OCI-LY1 (cell line): ENCODE data around the gene TTLL11.

Source experiments
- H2AFZ ChIP-seq: fragments of 200-600 bp; sonication (generic), shearing (Covaris generic); 2 replicates; pipeline ENCODE4 v1.6.0; 2014; ENCODE audit warnings: antibody characterized with exemption, mild to moderate bottlenecking, low read length
- H3F3A ChIP-seq: fragments of 200-600 bp; sonication (generic), shearing (Covaris generic); 2 replicates; pipeline ENCODE4 v1.6.0; 2014; ENCODE audit warnings: mild to moderate bottlenecking, antibody characterized with exemption, low read length, moderate library complexity; ENCODE audit not compliant: insufficient read depth
- H3K27ac ChIP-seq: fragments of 200-600 bp; sonication (generic); 2 replicates; pipeline ENCODE4 v1.5.1; 2014; ENCODE audit warnings: low read length, mixed run types, mild to moderate bottlenecking, low read depth; ENCODE audit not compliant: poor library complexity, severe bottlenecking
- H3K27me3 ChIP-seq: fragments of 200-600 bp; sonication (generic); 2 replicates; pipeline ENCODE4 v1.6.0; 2014; ENCODE audit warnings: antibody characterized with exemption, mild to moderate bottlenecking, low read length, moderate library complexity; ENCODE audit not compliant: insufficient read depth
- H3K36me3 ChIP-seq: fragments of 200-600 bp; sonication (generic); 2 replicates; pipeline ENCODE4 v1.6.1; 2014; ENCODE audit warnings: mild to moderate bottlenecking, antibody characterized with exemption, low read length, moderate library complexity, mixed read lengths; ENCODE audit not compliant: insufficient read depth
- H3K4me1 ChIP-seq: fragments of 200-600 bp; sonication (generic); 2 replicates; pipeline ENCODE4 v1.5.1; 2014; ENCODE audit warnings: mild to moderate bottlenecking, low read length, moderate library complexity; ENCODE audit not compliant: insufficient read depth, severe bottlenecking
- H3K4me2 ChIP-seq: fragments of 200-600 bp; sonication (generic), shearing (Covaris generic); 2 replicates; pipeline ENCODE4 v1.6.1; 2014; ENCODE audit warnings: low read length
- H3K4me3 ChIP-seq: fragments of 200-600 bp; sonication (generic); 2 replicates; pipeline ENCODE4 v1.5.1; 2014; ENCODE audit warnings: low read length, low read depth, mild to moderate bottlenecking, mixed read lengths; ENCODE audit not compliant: poor library complexity, severe bottlenecking
- H3K79me2 ChIP-seq: fragments of 200-600 bp; shearing (Covaris generic); 2 replicates; pipeline ENCODE4 v1.6.1; 2016; ENCODE audit warnings: mixed run types, low read length, mixed read lengths; ENCODE audit not compliant: insufficient read depth
- H3K9ac ChIP-seq: fragments of 200-600 bp; sonication (generic), shearing (Covaris generic); 2 replicates; pipeline ENCODE4 v1.6.1; 2014; ENCODE audit warnings: mild to moderate bottlenecking, low read length, mixed read lengths
- H3K9me2 ChIP-seq: fragments of 200-600 bp; sonication (generic), shearing (Covaris generic); 2 replicates; pipeline ENCODE4 v1.6.1; 2014; ENCODE audit warnings: low read depth, mild to moderate bottlenecking, low read length, mixed read lengths
- H3K9me3 ChIP-seq: fragments of 200-600 bp; shearing (Covaris generic); 2 replicates; pipeline ENCODE4 v1.6.1; 2014; ENCODE audit warnings: low read length, mixed read lengths
- H4K20me1 ChIP-seq: fragments of 200-600 bp; sonication (generic), shearing (Covaris generic); 2 replicates; pipeline ENCODE4 v1.6.0; 2016; ENCODE audit warnings: mild to moderate bottlenecking, low read length; ENCODE audit not compliant: insufficient read depth
- CTCF ChIP-seq: fragments of 200-600 bp; sonication (generic), shearing (Covaris generic); IDR thresholded peaks from 2 replicates; pipeline ENCODE4 v1.5.1; 2017; ENCODE audit warnings: mild to moderate bottlenecking, antibody characterized with exemption, low read length, moderate library complexity, mixed read lengths
- EZH2 ChIP-seq: fragments of 200-600 bp; sonication (generic), shearing (Covaris generic); IDR thresholded peaks from 2 replicates; pipeline ENCODE4 v1.8.0; 2017; ENCODE audit warnings: borderline replicate concordance, mixed run types, mild to moderate bottlenecking, antibody characterized with exemption, low read length, moderate library complexity, mixed read lengths

The TTLL11 gene

GRCh38 chr9:121950441-121950840, 142.7 kb downstream of the TTLL11 start:
- H2AFZ ChIP-seq = no peak overlapping the region
- H3K4me2 ChIP-seq = peak overlapping the region; percentile 4; the same call in 1 of the 2 replicates
- peaks cover 9% of the 10 kb centered on the region; the same call in 1 of the 2 replicates for H3F3A ChIP-seq
- H3K4me1 ChIP-seq = peaks cover 88% of the 10 kb centered on the region
- H3K4me3 ChIP-seq = no peak overlapping the region
- no peaks in the 10 kb centered on the region for H3K9me3 ChIP-seq
- H3K79me2 ChIP-seq = no peaks in the 10 kb centered on the region
- H3K36me3 ChIP-seq = no peaks in the 10 kb centered on the region
- H3K9ac ChIP-seq = peak overlapping the region; percentile 27; the same call in 1 of the 2 replicates
- no peaks in the 10 kb centered on the region for H4K20me1 ChIP-seq
- no peaks in the 10 kb centered on the region for H3K27me3 ChIP-seq
- H3K27ac ChIP-seq = peak overlapping the region; percentile 99
- no peaks in the 10 kb centered on the region for H3K9me2 ChIP-seq
- TF ChIP-seq EZH2 = no peak
- TF ChIP-seq CTCF = no peak

GRCh38 chr9:121949766-121950165, 143.3 kb downstream of the TTLL11 start:
- H3K9me3 ChIP-seq = no peaks in the 10 kb centered on the region
- 0 out of 2 replicates have a peak, but pooled peaks cover 10% of the 10 kb centered on the region for H3F3A ChIP-seq
- H3K79me2 ChIP-seq = no peaks in the 10 kb centered on the region
- H3K4me3 ChIP-seq = no peak overlapping the region
- H3K27ac ChIP-seq = peak overlapping the region; percentile 99
- no peaks in the 10 kb centered on the region for H3K9me2 ChIP-seq
- no peak for TF ChIP-seq CTCF
- no peak overlapping the region for H2AFZ ChIP-seq
- H3K27me3 ChIP-seq = no peaks in the 10 kb centered on the region
- H4K20me1 ChIP-seq = no peaks in the 10 kb centered on the region
- no peak overlapping the region for H3K4me2 ChIP-seq
- H3K4me1 ChIP-seq = peaks cover 88% of the 10 kb centered on the region
- H3K9ac ChIP-seq = no peak overlapping the region; the same call in 1 of the 2 replicates
- H3K36me3 ChIP-seq = no peaks in the 10 kb centered on the region

GRCh38 chr9:121949364-121949763, 143.7 kb downstream of the TTLL11 start:
- Histone ChIP-seq H3K79me2 (no peaks in the 10 kb centered on the region), H3K4me2 (no peak overlapping the region), H3K27me3 (no peaks in the 10 kb centered on the region), H3K36me3 (no peaks in the 10 kb centered on the region), H2AFZ (no peak overlapping the region), H3K9ac (no peak overlapping the region; the same call in 1 of the 2 replicates), H4K20me1 (no peaks in the 10 kb centered on the region), H3K4me3 (no peak overlapping the region), H3K9me3 (no peaks in the 10 kb centered on the region), H3K4me1 (peaks cover 88% of the 10 kb centered on the region), H3K9me2 (no peaks in the 10 kb centered on the region), H3K27ac (peak overlapping the region; percentile 99), H3F3A (0 out of 2 replicates have a peak, but pooled peaks cover 10% of the 10 kb centered on the region)
- TF ChIP-seq EZH2 (no peak), CTCF (no peak)
